Osteocyte (in vitro differentiated cells): ENCODE data around the gene ATP1B1. TPM values are rescaled to one million over a fixed set of nuclear protein-coding genes. Genes with fewer than 3 reads are reported as not detected.

ENCODE experiments used
- DNase-seq: peaks from one replicate; pipeline ENCODE4 v3.0.0; 2021; ENCODE audit warnings: mixed read lengths; ENCODE audit not compliant: unreplicated experiment; ENCODE audit errors: extremely low spot score
- H3K27ac Mint-ChIP-seq: one replicate; pipeline ENCODE4 v1.8.0; 2021; ENCODE audit warnings: mild to moderate bottlenecking, mixed read lengths; ENCODE audit not compliant: unreplicated experiment
- H3K27me3 Mint-ChIP-seq: one replicate; pipeline ENCODE4 v1.8.0; 2021; ENCODE audit warnings: mixed read lengths; ENCODE audit not compliant: unreplicated experiment
- H3K36me3 Mint-ChIP-seq: one replicate; pipeline ENCODE4 v1.8.0; 2021; ENCODE audit warnings: mixed read lengths; ENCODE audit not compliant: unreplicated experiment
- H3K4me1 Mint-ChIP-seq: one replicate; pipeline ENCODE4 v1.8.0; 2021; ENCODE audit warnings: mixed read lengths; ENCODE audit not compliant: unreplicated experiment
- H3K4me3 Mint-ChIP-seq: one replicate; pipeline ENCODE4 v1.8.0; 2021; ENCODE audit warnings: mild to moderate bottlenecking, moderate library complexity, mixed read lengths; ENCODE audit not compliant: unreplicated experiment
- H3K9me3 Mint-ChIP-seq: one replicate; pipeline ENCODE4 v1.8.0; 2021; ENCODE audit warnings: mixed read lengths; ENCODE audit not compliant: unreplicated experiment
- CTCF ChIP-seq: fragments of 200-600 bp; sonication (generic); IDR thresholded peaks from 2 replicates; pipeline ENCODE4 v1.5.0; 2021; ENCODE audit warnings: antibody characterized with exemption, mild to moderate bottlenecking, moderate library complexity
- total RNA-seq: library from RNA; stranded (reverse); gene quantifications from 2 replicates; pipeline ENCODE4 v1.2.1, GENCODE V29; 2021

Gene ATP1B1
- total RNA-seq, 1 donor from 2014 or later, result 42.0 TPM

- DNase-seq, result no peak
- no peaks in the 10 kb centered on the region for H3K36me3 Mint-ChIP-seq
- no peaks in the 10 kb centered on the region for H3K9me3 Mint-ChIP-seq
- TF ChIP-seq CTCF, result no peak
- peaks cover 7% of the 10 kb centered on the region for H3K27me3 Mint-ChIP-seq
- peaks cover 8% of the 10 kb centered on the region for H3K4me1 Mint-ChIP-seq
- H3K4me3 Mint-ChIP-seq, result no peak overlapping the region
- no peak overlapping the region for H3K27ac Mint-ChIP-seq
Observed at GRCh38 chr1:169094897-169095569, 11.5 kb upstream of the ATP1B1 start.

GRCh38 chr1:169098380-169098779, 8.1 kb upstream of the ATP1B1 start:
- Mint-ChIP-seq H3K4me1 (peaks cover 8% of the 10 kb centered on the region), H3K4me3 (no peak overlapping the region), H3K27me3 (no peaks in the 10 kb centered on the region), H3K36me3 (no peaks in the 10 kb centered on the region), H3K27ac (no peak overlapping the region), H3K9me3 (no peaks in the 10 kb centered on the region)
- DNase-seq, result no peak
- no peak for TF ChIP-seq CTCF

GRCh38 chr1:169099561-169099960, 6.9 kb upstream of the ATP1B1 start:
- Mint-ChIP-seq H3K4me1 (peaks cover 8% of the 10 kb centered on the region), H3K27me3 (no peaks in the 10 kb centered on the region), H3K9me3 (no peaks in the 10 kb centered on the region), H3K27ac (no peak overlapping the region), H3K4me3 (no peak overlapping the region), H3K36me3 (no peaks in the 10 kb centered on the region)
- no peak for DNase-seq
- TF ChIP-seq CTCF, result no peak

- Mint-ChIP-seq H3K36me3 (no peaks in the 10 kb centered on the region), H3K4me3 (no peak overlapping the region), H3K4me1 (peaks cover 7% of the 10 kb centered on the region), H3K27ac (no peak overlapping the region), H3K27me3 (no peaks in the 10 kb centered on the region), H3K9me3 (no peaks in the 10 kb centered on the region)
- TF ChIP-seq CTCF, result no peak
- no peak for DNase-seq
Observed at GRCh38 chr1:169100208-169100607, 6.3 kb upstream of the ATP1B1 start.

GRCh38 chr1:169100651-169101088, 5.8 kb upstream of the ATP1B1 start:
- Mint-ChIP-seq H3K4me3 (no peak overlapping the region), H3K27me3 (no peaks in the 10 kb centered on the region), H3K36me3 (no peaks in the 10 kb centered on the region), H3K27ac (no peak overlapping the region), H3K9me3 (no peaks in the 10 kb centered on the region), H3K4me1 (peaks cover 7% of the 10 kb centered on the region)
- DNase-seq, result no peak
- TF ChIP-seq CTCF, result no peak
